A549 (cell line): Measurements from ENCODE around the gene KHSRP. TPM values are rescaled to one million over a fixed set of nuclear protein-coding genes. Genes with fewer than 3 reads are reported as not detected.

ENCODE experiments used
- ATAC-seq, 2 experiments: fragments of 200-7000 bp in 1 of 2; fragments of >200 bp in 1 of 2; cut with Nextera tagmentation in 1 of 2; cut with Tn5 transposase in 1 of 2; 3 replicates each; pipeline versions ENCODE4 v1.8.0 to v1.9.1; 2018 to 2020; ENCODE audit warnings: mild to moderate bottlenecking in 1 of 2, moderate library complexity in 1 of 2
- CTCF ChIA-PET: fragments of 300-600 bp; sonication (Branson Sonifier 250); formaldehyde crosslinking; extraction: SDS; loops from one replicate; lab custom pipeline; 2021; ENCODE audit warnings: antibody characterized with exemption, inconsistent platforms; lab: Yijun Ruan, JAX
- POLR2A ChIA-PET: fragments of 350-600 bp; formaldehyde crosslinking; extraction: SDS; loops from one replicate; lab custom pipeline; 2021; ENCODE audit warnings: antibody characterized with exemption, inconsistent platforms; lab: Yijun Ruan, JAX
- DNase-seq, 2 experiments: peaks; one replicate each; pipeline versions ENCODE4 v3.0.0 to v3.0.0-alpha.2; 2011 to 2016; ENCODE audit warnings: low read depth in 1 of 2, low spot score in 1 of 2
- FAIRE-seq: peaks from 2 replicates; lab custom pipeline; 2011; peaks lifted over from hg19 to GRCh38; lab: Jason Lieb, UNC
- H3K27ac ChIP-seq, 2 experiments: fragments of >200 bp; sonication (Bioruptor Twin); formaldehyde crosslinking; 3 replicates each; pipeline ENCODE4 v1.5.1; 2016 to 2017
- H3K4me1 ChIP-seq: fragments of >200 bp; sonication (Bioruptor Twin); formaldehyde crosslinking; 3 replicates; pipeline ENCODE4 v1.6.1; 2016
- H3K4me2 ChIP-seq: fragments of >200 bp; sonication (Bioruptor Twin); formaldehyde crosslinking; 3 replicates; pipeline ENCODE4 v1.6.1; 2016
- H3K4me3 ChIP-seq: fragments of >200 bp; sonication (Bioruptor Twin); formaldehyde crosslinking; 3 replicates; pipeline ENCODE4 v1.5.1; 2016
- H3K9me3 ChIP-seq: fragments of >200 bp; sonication (Bioruptor Twin); formaldehyde crosslinking; 3 replicates; pipeline ENCODE4 v1.6.1; 2016
- ATOH8 ChIP-seq: fragments of 250-450 bp; sonication (Bioruptor Pico); IDR thresholded peaks from 2 replicates; pipeline ENCODE4 v1.5.0; 2020; ENCODE audit warnings: low read depth, mild to moderate bottlenecking, moderate library complexity
- CBX8 ChIP-seq: fragments of 200-600 bp; sonication (generic); IDR thresholded peaks from 2 replicates; pipeline ENCODE4 v1.6.1; 2016
- EHF ChIP-seq: fragments of 250-450 bp; sonication (Bioruptor Pico); IDR thresholded peaks from 2 replicates; pipeline ENCODE4 v1.5.0; 2020; ENCODE audit warnings: mild to moderate bottlenecking
- ELK1 ChIP-seq: fragments of 150-350 bp; IDR thresholded peaks from 2 replicates; pipeline ENCODE4 v1.6.1; 2014; ENCODE audit warnings: low read depth, mild to moderate bottlenecking, low read length
- HEYL ChIP-seq: fragments of 250-450 bp; sonication (Bioruptor Pico); IDR thresholded peaks from 2 replicates; pipeline ENCODE4 v1.8.0; 2021; ENCODE audit warnings: mild to moderate bottlenecking, moderate library complexity
- HOXA7 ChIP-seq: fragments of 250-450 bp; sonication (Bioruptor Pico); IDR thresholded peaks from 2 replicates; pipeline ENCODE4 v1.5.0; 2020; ENCODE audit warnings: mild to moderate bottlenecking, moderate library complexity
- HOXB5 ChIP-seq: fragments of 250-450 bp; sonication (Bioruptor Pico); IDR thresholded peaks from 2 replicates; pipeline ENCODE4 v1.5.0; 2020; ENCODE audit warnings: mild to moderate bottlenecking, moderate library complexity
- JUNB ChIP-seq: fragments of >200 bp; sonication (Bioruptor Twin); formaldehyde crosslinking; IDR thresholded peaks from 2 replicates; pipeline ENCODE4 v1.6.1; 2016
- MAX ChIP-seq: IDR thresholded peaks from 2 replicates; pipeline ENCODE4 v1.6.1; 2012
- NR3C1 ChIP-seq: fragments of >200 bp; sonication (Bioruptor Twin); formaldehyde crosslinking; IDR thresholded peaks from 3 replicates; pipeline ENCODE4 v1.6.1; 2017
- POLR2A ChIP-seq: IDR thresholded peaks from 2 replicates; pipeline ENCODE4 v1.6.1; 2012; ENCODE audit warnings: mild to moderate bottlenecking, low read length
- POLR2AphosphoS2 ChIP-seq: conservative IDR thresholded peaks from 2 replicates; pipeline ENCODE4 v1.6.1; 2012; ENCODE audit warnings: low read length, improper control_type of control experiment, inconsistent platforms
- RAD21 ChIP-seq, 2 experiments: fragments of >200 bp in 1 of 2; sonication (Bioruptor Twin) in 1 of 2; formaldehyde crosslinking in 1 of 2; IDR thresholded peaks in 1 of 2; conservative IDR thresholded peaks in 1 of 2; 2 replicates in 1 of 2; 3 replicates in 1 of 2; pipeline ENCODE4 v1.6.1; 2012 to 2018; ENCODE audit warnings: inconsistent platforms in 1 of 2
- RARB ChIP-seq: fragments of 250-450 bp; sonication (Bioruptor Pico); IDR thresholded peaks from 2 replicates; pipeline ENCODE4 v1.8.0; 2021; ENCODE audit warnings: mild to moderate bottlenecking, moderate library complexity
- SMC3 ChIP-seq: fragments of >200 bp; sonication (Bioruptor Twin); formaldehyde crosslinking; IDR thresholded peaks from 3 replicates; pipeline ENCODE4 v1.6.1; 2018; ENCODE audit warnings: inconsistent platforms
- TFCP2L1 ChIP-seq: fragments of 250-450 bp; sonication (Bioruptor Pico); IDR thresholded peaks from 2 replicates; pipeline ENCODE4 v1.5.0; 2021; ENCODE audit warnings: mild to moderate bottlenecking
- TP53 ChIP-seq: fragments of 250-450 bp; sonication (Bioruptor Pico); IDR thresholded peaks from 2 replicates; pipeline ENCODE4 v1.5.0; 2021; ENCODE audit warnings: mild to moderate bottlenecking, moderate library complexity
- ZC3H11A ChIP-seq: fragments of 450-650 bp; IDR thresholded peaks from 2 replicates; pipeline ENCODE4 v1.6.1; 2014; ENCODE audit warnings: antibody characterized with exemption, mild to moderate bottlenecking
- ZFP36 ChIP-seq: fragments of 450-650 bp; IDR thresholded peaks from 2 replicates; pipeline ENCODE4 v1.6.1; 2014; ENCODE audit warnings: borderline replicate concordance; ENCODE audit not compliant: partially characterized antibody
- ZNF302 ChIP-seq: fragments of 250-450 bp; sonication (Bioruptor Pico); IDR thresholded peaks from 2 replicates; pipeline ENCODE4 v1.9.0; 2021; ENCODE audit warnings: inconsistent platforms, mild to moderate bottlenecking, moderate library complexity
- WGBS: methylation state at CpG from one replicate; pipeline ENCODE4 v1.1.6; 2017; ENCODE audit errors: missing lambda C conversion rate; 5-methylcytosine and 5-hydroxymethylcytosine counted together
- polyA plus RNA-seq, 4 experiments: library from polyadenylated mRNA; depleted of rRNA in 3 of 4; stranded (reverse); fragments of >200 nt; fragmentation: RNase III in 1 of 4; extraction: RNeasy Plus Mini Kit Qiagen cat#74134 plus additional on column Dnase treatment in 1 of 4; gene quantifications; 2 replicates in 3 of 4; 3 replicates in 1 of 4; pipeline ENCODE4 v1.2.3, GENCODE V29; 2011 to 2017
- TF ChIP-seq, protein P1 (sequence below): fragments of >200 bp; sonication (Bioruptor Twin); formaldehyde crosslinking; IDR thresholded peaks from 3 replicates; pipeline ENCODE4 v1.5.1; 2016
- TF ChIP-seq, protein P2 (sequence below): fragments of 250-450 bp; sonication (Bioruptor Pico); IDR thresholded peaks from 2 replicates; pipeline ENCODE4 v1.5.0; 2021; ENCODE audit warnings: mild to moderate bottlenecking, moderate library complexity, borderline replicate concordance

Gene KHSRP
- polyA plus RNA-seq, 2 of the 4 experiments (the other 2 are of a cell fraction) = 54.3 to 192 TPM

- TF ChIP-seq HOXB5 = no peak
Measured at GRCh38 chr19:6421075-6422014, 3.3 kb downstream of the KHSRP start (continued).

GRCh38 chr19:6418562-6418932, 6.1 kb downstream of the KHSRP start:
- Histone ChIP-seq H3K4me3 (no peak overlapping the region), H3K27ac (no peak overlapping the region), H3K4me2 (no peak overlapping the region), H3K9me3 (no peaks in the 10 kb centered on the region), H3K4me1 (peaks cover 15% of the 10 kb centered on the region; the same call in 2 of the 3 replicates)
- CTCF ChIA-PET = interaction anchor here (0.9 kb wide), 1 partner anchor 200 kb away, joined by 3 read pairs; no protein-coding TSS in a partner anchor
- WGBS = 89% methylated on average over 5 of the region's 19 CpGs
- DNase-seq (no peak), ATAC-seq (no peak), FAIRE-seq (no peak)
- no peak for TF ChIP-seq CBX8
- no peak for TF ChIP-seq TFCP2L1 (CRISPR knock-in tag)
- TF ChIP-seq, protein P1, sequence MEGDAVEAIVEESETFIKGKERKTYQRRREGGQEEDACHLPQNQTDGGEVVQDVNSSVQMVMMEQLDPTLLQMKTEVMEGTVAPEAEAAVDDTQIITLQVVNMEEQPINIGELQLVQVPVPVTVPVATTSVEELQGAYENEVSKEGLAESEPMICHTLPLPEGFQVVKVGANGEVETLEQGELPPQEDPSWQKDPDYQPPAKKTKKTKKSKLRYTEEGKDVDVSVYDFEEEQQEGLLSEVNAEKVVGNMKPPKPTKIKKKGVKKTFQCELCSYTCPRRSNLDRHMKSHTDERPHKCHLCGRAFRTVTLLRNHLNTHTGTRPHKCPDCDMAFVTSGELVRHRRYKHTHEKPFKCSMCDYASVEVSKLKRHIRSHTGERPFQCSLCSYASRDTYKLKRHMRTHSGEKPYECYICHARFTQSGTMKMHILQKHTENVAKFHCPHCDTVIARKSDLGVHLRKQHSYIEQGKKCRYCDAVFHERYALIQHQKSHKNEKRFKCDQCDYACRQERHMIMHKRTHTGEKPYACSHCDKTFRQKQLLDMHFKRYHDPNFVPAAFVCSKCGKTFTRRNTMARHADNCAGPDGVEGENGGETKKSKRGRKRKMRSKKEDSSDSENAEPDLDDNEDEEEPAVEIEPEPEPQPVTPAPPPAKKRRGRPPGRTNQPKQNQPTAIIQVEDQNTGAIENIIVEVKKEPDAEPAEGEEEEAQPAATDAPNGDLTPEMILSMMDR = no peak
- TF ChIP-seq ATOH8 (CRISPR knock-in tag) = no peak
- no peak for TF ChIP-seq POLR2AphosphoS2
- TF ChIP-seq RARB = no peak
- TF ChIP-seq MAX = no peak
- no peak for TF ChIP-seq ZFP36
- no peak for TF ChIP-seq ELK1
- no peak for TF ChIP-seq EHF (CRISPR knock-in tag)
- TF ChIP-seq SMC3 = no peak
- no peak for TF ChIP-seq ZC3H11A
- TF ChIP-seq RAD21 (conservative IDR thresholded peaks at IDR 0.05 in 1 of 2, IDR thresholded peaks at IDR 0.05 in 1 of 2) = no peak
- TF ChIP-seq TP53 = no peak
- TF ChIP-seq ZNF302 (CRISPR knock-in tag) = no peak
- no peak for TF ChIP-seq POLR2A
- TF ChIP-seq JUNB = no peak
- TF ChIP-seq NR3C1 = no peak
- POLR2A ChIA-PET = no interaction called here

DNA sequence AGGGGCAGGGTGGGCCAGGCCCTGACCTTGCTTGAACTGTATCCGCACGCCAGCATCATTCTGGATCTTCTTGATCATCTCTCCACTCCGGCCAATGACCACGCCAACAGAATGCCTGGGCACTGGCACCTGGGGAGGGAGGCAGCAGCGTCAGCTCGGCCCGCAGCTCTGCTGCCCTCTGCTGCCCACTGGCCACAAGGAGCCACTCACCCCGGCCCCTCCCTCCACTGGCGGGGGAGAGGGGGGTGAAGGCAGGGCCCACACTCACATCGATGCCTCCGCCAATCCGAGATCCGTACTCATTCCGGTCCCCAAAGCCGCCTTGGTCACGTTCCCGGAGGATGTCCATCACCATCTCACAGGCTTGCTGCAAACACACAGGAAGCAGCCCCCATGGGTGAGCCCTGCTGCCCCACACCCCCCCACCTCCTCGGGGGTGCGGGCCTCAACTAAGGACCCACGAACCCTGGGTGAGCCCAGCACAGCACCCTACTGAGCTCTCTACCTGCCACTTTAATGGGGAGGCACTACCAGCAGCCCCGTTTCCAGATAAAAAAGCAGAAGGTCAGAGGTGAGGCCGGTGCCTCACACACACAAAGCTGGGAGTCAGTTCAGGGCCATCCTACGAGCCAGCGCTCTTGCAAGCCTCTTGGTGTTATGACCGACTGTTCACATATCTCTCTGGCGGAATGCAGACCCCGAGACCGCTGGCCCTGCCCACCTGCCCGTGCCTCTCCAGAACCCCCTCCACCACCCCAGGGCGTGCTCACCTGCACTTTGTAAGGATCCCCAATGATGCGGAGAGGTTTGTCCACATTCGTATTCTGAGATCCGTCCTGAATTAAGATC, 6.7 kb downstream of the KHSRP start:
- POLR2A ChIA-PET = no interaction called here
- FAIRE-seq (no peak), DNase-seq (peak in 1 of 2 experiments; percentile 23)

More for the DNA sequence above, 6.7 kb downstream of the KHSRP start:
- Histone ChIP-seq H3K4me3 (no peak overlapping the region), H3K4me1 (peaks cover 12% of the 10 kb centered on the region; the same call in 2 of the 3 replicates), H3K27ac (no peak overlapping the region), H3K9me3 (no peaks in the 10 kb centered on the region), H3K4me2 (no peak overlapping the region)
- 89% methylated on average over 26 of the region's 33 CpGs for WGBS
- TF ChIP-seq, protein P1 = peak; percentile 30; the same call in 2 of the 3 replicates
- no peak for TF ChIP-seq HOXA7 (CRISPR knock-in tag)
- no peak for TF ChIP-seq HEYL
- TF ChIP-seq, protein P2, sequence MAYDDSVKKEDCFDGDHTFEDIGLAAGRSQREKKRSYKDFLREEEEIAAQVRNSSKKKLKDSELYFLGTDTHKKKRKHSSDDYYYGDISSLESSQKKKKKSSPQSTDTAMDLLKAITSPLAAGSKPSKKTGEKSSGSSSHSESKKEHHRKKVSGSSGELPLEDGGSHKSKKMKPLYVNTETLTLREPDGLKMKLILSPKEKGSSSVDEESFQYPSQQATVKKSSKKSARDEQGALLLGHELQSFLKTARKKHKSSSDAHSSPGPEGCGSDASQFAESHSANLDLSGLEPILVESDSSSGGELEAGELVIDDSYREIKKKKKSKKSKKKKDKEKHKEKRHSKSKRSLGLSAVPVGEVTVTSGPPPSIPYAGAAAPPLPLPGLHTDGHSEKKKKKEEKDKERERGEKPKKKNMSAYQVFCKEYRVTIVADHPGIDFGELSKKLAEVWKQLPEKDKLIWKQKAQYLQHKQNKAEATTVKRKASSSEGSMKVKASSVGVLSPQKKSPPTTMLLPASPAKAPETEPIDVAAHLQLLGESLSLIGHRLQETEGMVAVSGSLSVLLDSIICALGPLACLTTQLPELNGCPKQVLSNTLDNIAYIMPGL (CRISPR knock-in tag) = no peak
- peak in 1 of 2 experiments; percentile 23; a peak in 2 of 5 replicates for TF ChIP-seq RAD21 (conservative IDR thresholded peaks at IDR 0.05 in 1 of 2, IDR thresholded peaks at IDR 0.05 in 1 of 2)
- peak; percentile 74 to 82 for ATAC-seq
- CTCF ChIA-PET = interaction anchor here (0.7 to 1.3 kb wide), 5 partner anchors 14 to 583 kb away, joined by 3 to 4 read pairs (median 3); partner anchors contain the start of gene SLC25A41
